T-helper 9 cell (primary cell): Measurements from ENCODE around the gene VIL1.

Experiments
- DNase-seq: peaks from one replicate; pipeline ENCODE4 v3.0.0-alpha.2; 2020

The VIL1 gene

DNA sequence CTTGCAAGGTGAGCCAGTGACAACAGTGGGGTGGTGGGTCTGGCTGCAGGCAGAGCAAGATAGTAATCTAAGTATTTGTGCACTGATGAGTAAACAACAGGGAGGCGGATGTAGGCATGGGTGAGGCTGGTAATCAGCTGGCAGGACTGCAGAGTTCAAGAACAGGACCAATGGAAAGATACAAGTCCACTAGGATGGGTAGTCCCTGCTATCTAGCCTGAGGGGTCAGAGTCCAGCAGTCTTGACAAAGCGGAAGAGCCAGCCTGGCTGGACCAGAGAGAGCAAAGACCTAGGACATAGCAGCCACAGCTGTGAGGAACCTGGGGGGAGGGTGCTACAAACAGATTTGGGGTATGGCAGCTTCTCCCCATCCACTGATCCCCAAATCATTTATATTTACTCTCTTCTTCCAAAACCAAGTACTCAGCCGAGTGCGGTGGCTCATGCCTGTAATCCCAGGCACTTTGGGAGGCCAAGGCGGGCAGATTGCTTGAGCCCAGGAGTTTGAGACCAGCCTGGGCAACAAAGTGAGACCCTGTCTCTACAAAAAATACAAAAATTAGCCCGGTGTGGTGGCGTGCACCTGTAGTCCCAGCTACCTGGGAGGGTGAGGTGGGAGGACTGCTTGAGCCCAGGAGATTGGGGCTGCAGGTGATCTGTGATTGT, 25.9 kb downstream of the VIL1 start:
- no peak for DNase-seq

GRCh38 chr2:218445602-218446001, 26.7 kb downstream of the VIL1 start:
- DNase-seq, result no peak

- DNase-seq, result no peak
Measured at GRCh38 chr2:218446547-218446946, 27.6 kb downstream of the VIL1 start.

- DNase-seq, result no peak
Measured at GRCh38 chr2:218447072-218447471, 28.1 kb downstream of the VIL1 start.

DNA sequence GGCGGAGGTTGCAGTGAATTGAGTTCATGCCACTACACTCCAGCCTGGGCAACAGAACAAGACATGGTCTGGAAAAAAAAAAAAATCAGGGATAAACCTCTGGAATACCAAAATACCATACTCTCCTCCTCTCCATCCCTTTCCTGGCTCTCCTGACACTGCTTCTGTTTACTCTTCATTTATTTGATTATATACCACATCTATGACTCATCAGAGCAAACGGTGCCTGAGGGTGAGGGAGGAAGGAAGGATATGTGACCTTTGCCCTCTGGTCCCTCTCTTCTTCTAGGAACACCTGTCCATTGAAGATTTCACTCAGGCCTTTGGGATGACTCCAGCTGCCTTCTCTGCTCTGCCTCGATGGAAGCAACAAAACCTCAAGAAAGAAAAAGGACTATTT, 30.0 kb downstream of the VIL1 start:
- DNase-seq, result no peak

DNA sequence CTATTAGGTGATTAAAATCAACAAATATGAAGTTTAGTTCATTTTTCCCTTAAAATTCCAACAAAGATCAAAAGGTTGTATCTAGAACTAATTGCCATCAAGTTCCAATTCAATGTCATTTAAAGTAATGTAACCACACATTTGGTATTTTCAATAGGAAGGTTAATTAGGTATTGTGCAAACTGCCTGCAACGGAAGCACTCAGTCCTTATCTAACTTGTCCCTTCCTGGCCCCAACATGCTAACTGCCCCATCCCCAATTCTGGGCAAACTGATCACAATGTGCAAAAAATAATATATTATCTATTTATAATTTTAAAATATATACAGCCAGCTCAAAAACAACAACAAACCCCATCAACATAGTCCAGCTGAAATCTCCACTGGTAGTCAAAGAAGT, 33.2 kb downstream of the VIL1 start:
- DNase-seq, result no peak

- no peak for DNase-seq
Measured at GRCh38 chr2:218456849-218457248, 37.9 kb downstream of the VIL1 start.

GRCh38 chr2:218458598-218458997, 39.7 kb downstream of the VIL1 start:
- no peak for DNase-seq

- no peak for DNase-seq
Measured at GRCh38 chr2:218465987-218466633, 47.2 kb downstream of the VIL1 start.

DNA sequence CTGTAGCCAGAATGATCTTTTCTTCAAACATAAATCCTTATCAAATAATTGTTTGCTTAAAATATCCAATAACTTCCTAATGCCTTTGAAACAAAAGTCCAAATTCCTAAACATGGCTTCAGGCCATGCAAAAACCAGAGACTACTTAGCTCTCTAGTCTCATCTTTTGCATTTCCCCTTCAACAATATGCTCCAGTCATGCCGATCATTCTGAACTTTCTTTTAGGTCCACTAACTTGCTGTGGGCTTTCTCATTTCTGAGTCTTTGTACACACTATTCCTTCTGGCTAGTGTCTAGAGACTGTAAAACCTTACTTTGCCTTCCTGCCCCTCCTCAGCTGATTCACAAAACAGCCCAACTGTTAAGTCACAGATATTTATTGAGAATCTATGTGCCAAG, 51.5 kb downstream of the VIL1 start:
- no peak for DNase-seq

GRCh38 chr2:218471036-218471435, 52.1 kb downstream of the VIL1 start:
- no peak for DNase-seq

DNA sequence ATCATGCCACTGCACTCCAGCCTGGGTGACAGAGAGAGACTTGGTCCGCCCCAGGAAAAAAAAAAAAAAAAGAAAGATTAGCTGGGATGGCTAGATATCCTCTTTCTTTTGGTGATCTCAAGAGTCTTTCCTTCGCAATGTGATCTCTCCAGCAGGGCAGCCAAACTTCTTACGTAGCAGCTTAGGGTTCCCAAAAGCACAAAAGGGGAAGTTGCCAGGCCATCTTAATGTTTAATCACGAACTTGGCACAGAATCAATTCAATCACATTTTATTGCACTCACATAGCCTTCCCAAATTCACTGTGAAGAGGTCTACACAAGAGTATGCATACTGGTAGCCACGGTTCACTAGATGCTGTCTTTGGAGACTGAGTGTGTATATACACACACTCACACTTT, 53.1 kb downstream of the VIL1 start:
- no peak for DNase-seq

GRCh38 chr2:218472988-218473387, 54.1 kb downstream of the VIL1 start:
- DNase-seq, result no peak

DNA sequence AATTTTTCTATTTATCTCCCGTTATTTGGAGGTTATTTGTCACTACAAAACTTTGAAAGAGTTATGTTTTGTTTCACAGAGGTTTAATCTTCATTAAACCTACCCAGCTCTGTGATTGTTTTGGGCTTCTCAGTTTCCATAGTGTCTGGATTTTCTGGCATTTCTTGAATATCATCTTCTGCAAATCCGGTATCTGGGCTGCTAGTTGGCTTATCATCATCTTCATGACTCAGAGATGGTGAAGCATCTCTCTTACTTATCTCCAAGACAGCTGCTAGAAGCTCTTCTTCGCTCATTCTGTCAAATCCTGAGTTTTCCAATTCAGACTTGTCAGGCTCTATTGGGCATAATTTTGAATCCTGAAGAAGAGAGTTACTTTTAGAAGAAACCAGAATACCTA, 55.6 kb downstream of the VIL1 start:
- no peak for DNase-seq

- DNase-seq, result no peak
Measured at GRCh38 chr2:218476676-218477075, 57.8 kb downstream of the VIL1 start.

- no peak for DNase-seq
Measured at GRCh38 chr2:218477247-218477646, 58.3 kb downstream of the VIL1 start.

DNA sequence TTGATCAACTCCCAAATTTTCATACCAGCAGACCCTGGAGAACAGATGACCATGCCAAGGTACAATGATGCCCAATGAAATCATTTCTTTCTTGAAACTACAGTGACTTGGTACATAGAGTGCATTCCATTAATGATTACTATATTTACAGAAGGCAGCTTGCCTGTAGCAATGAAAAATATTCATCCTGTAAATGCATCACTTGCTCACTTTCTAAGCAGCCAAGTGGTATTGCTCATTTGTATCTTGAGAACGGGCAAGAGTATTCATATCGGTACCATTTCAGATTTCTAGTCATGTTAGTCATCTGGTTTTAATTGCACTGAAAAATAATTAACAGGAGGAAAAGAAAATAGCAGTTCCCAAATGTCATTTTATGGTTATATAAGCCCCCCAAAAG, 59.6 kb downstream of the VIL1 start:
- DNase-seq, result no peak

- DNase-seq, result no peak
Measured at GRCh38 chr2:218479595-218479994, 60.7 kb downstream of the VIL1 start.

DNA sequence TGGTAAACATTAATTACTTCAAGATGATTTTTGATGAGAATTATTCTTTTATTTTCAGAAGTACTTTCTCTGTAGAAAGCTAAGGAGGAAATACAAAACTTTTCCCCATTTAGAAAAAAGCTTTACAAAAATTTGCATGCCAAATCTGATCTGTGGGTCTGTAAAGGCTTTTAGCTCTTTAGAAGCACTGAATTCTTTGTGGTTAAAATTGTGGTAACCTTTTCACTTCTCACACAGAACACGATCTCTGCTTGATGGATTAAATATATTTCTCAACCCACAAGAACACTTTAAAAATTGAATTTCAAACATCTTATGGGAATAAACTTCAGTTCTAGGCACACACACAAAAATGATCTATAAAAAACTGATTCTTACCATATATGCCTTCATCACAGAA, 63.7 kb downstream of the VIL1 start:
- DNase-seq, result no peak

DNA sequence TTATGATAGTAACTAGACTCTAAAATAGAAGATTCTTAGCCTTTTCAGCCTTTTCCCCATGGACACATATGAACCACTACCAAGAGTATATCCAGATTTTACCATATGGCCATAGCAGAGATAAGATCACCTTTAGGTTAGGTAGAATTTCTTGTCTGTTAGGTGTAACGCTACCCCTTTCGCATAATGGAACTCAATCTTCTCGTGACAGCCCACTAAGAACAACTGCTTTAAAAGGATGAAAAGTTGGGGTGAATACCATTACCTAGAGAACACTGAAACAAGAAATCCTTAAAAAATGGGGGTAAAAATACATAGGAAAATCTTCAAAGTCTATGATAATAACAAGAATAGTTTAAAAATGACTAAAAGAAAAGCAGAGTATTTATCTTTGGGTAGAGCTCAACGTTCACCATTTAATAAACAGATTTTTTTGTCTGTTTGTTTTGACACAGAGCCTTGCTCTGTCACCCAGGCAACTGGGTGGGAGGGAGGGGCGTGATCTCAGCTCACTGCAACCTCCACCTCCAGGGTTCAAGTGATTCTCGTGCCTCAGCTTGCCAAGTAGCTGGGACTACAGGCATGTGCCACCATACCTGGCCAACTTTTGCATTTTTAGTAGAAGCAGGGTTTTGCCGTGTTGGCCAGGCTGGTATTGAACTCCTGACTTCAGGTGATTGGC, 67.2 kb downstream of the VIL1 start:
- no peak for DNase-seq

- DNase-seq, result no peak
Measured at GRCh38 chr2:218500501-218501060, 81.7 kb downstream of the VIL1 start.

- DNase-seq, result no peak
Measured at GRCh38 chr2:218501665-218502064, 82.7 kb downstream of the VIL1 start.
